Mucosa of descending colon (tissue), 3 donors: Measurements from ENCODE around the gene BAIAP2. TPM values are rescaled to one million over a fixed set of nuclear protein-coding genes. Genes with fewer than 3 reads are reported as not detected.

Source experiments
- ATAC-seq: fragments of 200-7000 bp; cut with Tn5 transposase; one replicate; pipeline ENCODE4 v1.9.1; 2020; ENCODE audit warnings: mild to moderate bottlenecking, moderate library complexity
- DNase-seq, 3 donors: peaks; one replicate each; pipeline ENCODE4 v3.0.0-alpha.2; 2020
- H3K36me3 ChIP-seq: fragments of 200-600 bp; one replicate; pipeline ENCODE4 v1.8.0; 2021; ENCODE audit warnings: low read depth, mild to moderate bottlenecking
- H3K4me1 ChIP-seq: fragments of 200-600 bp; one replicate; pipeline ENCODE4 v1.8.0; 2021; ENCODE audit warnings: low read depth, mild to moderate bottlenecking
- H3K4me3 ChIP-seq: fragments of 200-600 bp; one replicate; pipeline ENCODE4 v1.8.0; 2021; ENCODE audit warnings: mild to moderate bottlenecking
- H3K9me3 ChIP-seq: fragments of 200-600 bp; one replicate; pipeline ENCODE4 v1.8.0; 2021; ENCODE audit warnings: mild to moderate bottlenecking
- intact Hi-C, 2 donors: fragments of 100-400 bp; cut with DNase I in 1 of 2; cut with micrococcal nuclease in 1 of 2; formaldehyde crosslinking; loops; one replicate each; pipeline versions ENCODE4 v1.11.0 to v1.11.1; 2022; cut with DNase I, micrococcal nuclease
- total RNA-seq, 3 donors: library from RNA; stranded (reverse); fragmentation: NEBNext Ultra II Directional in 2 of 3; extraction: Animal tissue kit (Norgen Biotek cat#: 25700) in 2 of 3; gene quantifications; one replicate each; pipeline versions ENCODE4 v1.2.1 to v1.2.4, GENCODE V29; 2021 to 2023
- TF ChIP-seq, protein P1 (sequence below): fragments of 200-600 bp; IDR thresholded peaks from one replicate; pipeline ENCODE4 v1.8.0; 2022; ENCODE audit warnings: antibody characterized with exemption, mild to moderate bottlenecking
- donor health status: DM: no; HTN: no; CAD: no; lungs with moderate emphysema.
- donor health status: DM: no; HTN: no; CAD: no.
- donor health status: DM: no; HTN: yes; CAD: no.

The BAIAP2 gene
- total RNA-seq, 3 donors from 2014 or later, result 11.6 to 76.7 (median 19.4) TPM

DNA sequence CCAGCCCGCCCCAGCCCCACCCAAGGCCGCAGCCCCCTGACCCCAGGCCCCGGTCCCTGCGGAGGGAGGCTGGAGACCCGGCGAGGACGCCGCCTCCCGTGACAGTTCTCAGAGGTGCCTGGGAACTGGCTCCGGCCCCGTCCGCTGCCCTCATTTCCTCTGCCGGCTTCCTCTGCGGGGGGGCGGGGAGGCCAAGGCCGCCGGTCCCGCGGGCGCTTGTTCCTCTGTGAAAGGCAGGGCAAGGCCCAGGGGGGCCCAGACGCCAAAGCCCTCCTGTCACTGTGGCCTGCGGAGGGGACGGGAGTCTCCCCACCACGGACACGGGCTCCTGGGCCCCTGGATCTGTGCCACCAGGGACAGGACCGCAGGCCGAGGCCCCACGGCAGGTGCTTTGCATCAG lies 125.4 kb downstream of the BAIAP2 start:
- TF ChIP-seq, protein P1, sequence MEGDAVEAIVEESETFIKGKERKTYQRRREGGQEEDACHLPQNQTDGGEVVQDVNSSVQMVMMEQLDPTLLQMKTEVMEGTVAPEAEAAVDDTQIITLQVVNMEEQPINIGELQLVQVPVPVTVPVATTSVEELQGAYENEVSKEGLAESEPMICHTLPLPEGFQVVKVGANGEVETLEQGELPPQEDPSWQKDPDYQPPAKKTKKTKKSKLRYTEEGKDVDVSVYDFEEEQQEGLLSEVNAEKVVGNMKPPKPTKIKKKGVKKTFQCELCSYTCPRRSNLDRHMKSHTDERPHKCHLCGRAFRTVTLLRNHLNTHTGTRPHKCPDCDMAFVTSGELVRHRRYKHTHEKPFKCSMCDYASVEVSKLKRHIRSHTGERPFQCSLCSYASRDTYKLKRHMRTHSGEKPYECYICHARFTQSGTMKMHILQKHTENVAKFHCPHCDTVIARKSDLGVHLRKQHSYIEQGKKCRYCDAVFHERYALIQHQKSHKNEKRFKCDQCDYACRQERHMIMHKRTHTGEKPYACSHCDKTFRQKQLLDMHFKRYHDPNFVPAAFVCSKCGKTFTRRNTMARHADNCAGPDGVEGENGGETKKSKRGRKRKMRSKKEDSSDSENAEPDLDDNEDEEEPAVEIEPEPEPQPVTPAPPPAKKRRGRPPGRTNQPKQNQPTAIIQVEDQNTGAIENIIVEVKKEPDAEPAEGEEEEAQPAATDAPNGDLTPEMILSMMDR, result no peak
- Histone ChIP-seq H3K4me3 (no peak overlapping the region), H3K36me3 (no peaks in the 10 kb centered on the region), H3K4me1 (no peaks in the 10 kb centered on the region), H3K9me3 (no peaks in the 10 kb centered on the region)
- intact Hi-C loops, result no loop called here
- DNase-seq, result peak in 1 of 3 donors; percentile 60
- ATAC-seq, result peak; percentile 47

DNA sequence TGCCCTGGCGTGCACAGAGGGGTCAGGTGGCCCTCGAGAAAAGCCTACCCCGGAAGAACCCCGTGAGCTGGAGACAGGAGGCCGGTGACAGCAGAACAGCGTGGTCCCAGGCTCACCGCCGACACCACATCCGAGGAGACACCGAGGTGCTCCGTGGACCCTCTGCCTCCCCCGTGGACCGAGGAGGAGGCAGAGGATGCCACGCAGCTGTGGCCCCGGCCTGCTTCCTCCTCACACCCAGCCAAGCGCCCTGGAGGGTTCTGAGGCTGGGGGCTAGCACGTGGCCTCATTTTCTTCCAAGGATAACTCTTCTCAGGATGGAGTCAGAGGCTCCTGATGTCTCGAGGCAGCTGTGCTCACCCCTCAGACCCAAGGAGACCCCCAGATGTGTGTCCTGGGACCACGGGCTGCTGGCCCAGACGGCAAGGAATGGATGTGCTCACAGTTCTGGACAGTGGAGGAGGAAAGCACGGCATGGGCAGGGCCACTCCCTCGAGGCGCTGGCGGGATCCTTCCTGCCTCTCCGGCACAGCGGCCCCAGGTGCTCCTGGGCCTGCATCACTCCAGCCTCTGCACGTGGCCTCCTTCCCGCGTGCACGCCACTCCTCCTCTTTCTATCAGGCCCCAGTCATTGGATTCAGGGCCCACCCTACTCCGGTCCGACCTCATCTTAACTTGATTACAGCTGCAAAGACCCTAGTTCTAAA lies 125.9 kb downstream of the BAIAP2 start:
- intact Hi-C loops, result no loop called here
- no peak for ATAC-seq
- Histone ChIP-seq H3K4me1 (no peaks in the 10 kb centered on the region), H3K9me3 (no peaks in the 10 kb centered on the region), H3K36me3 (no peaks in the 10 kb centered on the region), H3K4me3 (no peak overlapping the region)
- TF ChIP-seq, protein P1, result no peak
- peak in 1 of 3 donors; percentile 37 for DNase-seq

DNA sequence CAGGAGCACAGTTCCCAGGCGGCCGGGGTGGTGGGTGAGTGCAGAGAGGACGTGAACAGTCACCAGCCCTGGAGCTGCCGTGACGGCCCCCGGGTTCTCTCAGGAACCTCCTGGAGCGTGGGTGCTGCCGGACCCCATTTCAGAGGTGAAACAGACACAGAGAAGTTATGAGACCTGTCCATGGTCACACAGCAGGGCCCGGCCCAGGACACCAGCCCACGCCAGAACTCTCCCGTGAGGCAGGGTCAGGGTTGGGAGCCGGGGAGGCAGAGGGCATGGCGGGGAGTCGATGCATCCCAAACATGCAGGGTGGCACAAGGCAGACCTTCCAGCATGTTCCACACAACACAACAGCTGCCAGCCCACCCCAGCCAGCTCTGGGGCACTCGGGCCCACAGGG lies 126.6 kb downstream of the BAIAP2 start:
- H3K9me3 ChIP-seq, result no peaks in the 10 kb centered on the region
- intact Hi-C loops, result no loop called here
- ATAC-seq (no peak), DNase-seq (peak in 1 of 3 donors; percentile 48)
- TF ChIP-seq, protein P1, result no peak
- H3K36me3 ChIP-seq, result no peaks in the 10 kb centered on the region
- no peak overlapping the region for H3K4me3 ChIP-seq
- H3K4me1 ChIP-seq, result no peaks in the 10 kb centered on the region

DNA sequence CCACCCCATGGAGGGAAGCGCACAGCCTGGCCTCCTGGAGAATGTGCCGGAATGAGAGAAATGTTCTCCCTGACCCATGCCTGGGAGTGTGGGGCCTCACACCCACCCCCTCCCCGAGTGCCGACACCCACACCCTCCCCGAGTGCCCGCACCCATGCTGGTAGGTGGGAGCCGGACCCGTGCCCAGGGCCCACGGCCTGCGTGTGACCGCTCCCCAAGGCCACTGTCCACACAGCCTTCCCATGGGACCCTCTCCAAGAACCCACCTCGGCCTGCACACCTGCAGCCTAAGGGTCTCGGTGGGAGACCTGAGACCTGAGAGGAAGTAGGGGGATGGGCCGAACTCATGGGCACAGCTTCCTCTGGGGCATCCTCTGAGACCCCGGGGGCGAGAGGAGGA lies 127.0 kb downstream of the BAIAP2 start:
- intact Hi-C loops, result no loop called here
- TF ChIP-seq, protein P1, result no peak
- Histone ChIP-seq H3K4me3 (no peak overlapping the region), H3K9me3 (no peaks in the 10 kb centered on the region), H3K4me1 (no peaks in the 10 kb centered on the region), H3K36me3 (no peaks in the 10 kb centered on the region)
- ATAC-seq (no peak), DNase-seq (no peak)

DNA sequence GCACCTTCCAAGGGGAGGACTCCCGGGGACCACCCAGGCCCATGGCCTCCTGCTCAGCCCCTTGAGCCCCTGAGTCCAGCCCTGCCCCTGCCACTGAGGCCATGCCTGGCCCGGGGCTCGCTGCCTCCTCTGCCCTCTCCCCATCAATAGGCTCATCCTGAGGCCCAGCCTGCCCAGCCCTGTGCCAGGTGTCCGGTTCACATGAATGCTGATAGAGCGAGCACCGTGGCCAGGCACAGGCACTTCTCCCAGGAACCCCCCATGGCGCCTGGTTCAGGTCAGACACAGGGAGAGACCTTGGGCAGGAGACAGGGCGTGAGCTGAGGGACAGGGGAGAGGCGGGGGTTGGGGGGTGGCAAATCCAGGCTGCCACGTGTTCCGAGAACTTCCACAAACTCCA lies 127.5 kb downstream of the BAIAP2 start:
- Histone ChIP-seq H3K4me1 (no peaks in the 10 kb centered on the region), H3K4me3 (no peak overlapping the region), H3K9me3 (no peaks in the 10 kb centered on the region), H3K36me3 (no peaks in the 10 kb centered on the region)
- no peak for DNase-seq
- TF ChIP-seq, protein P1, result no peak
- intact Hi-C loops, result no loop called here
- no peak for ATAC-seq
